ENCODE results near the gene WDR73.

Gene WDR73

GRCh38 chr15:84681831-84682230 lies 27.7 kb upstream of the WDR73 start:
- DNase-seq (ENCODE audit: low read depth in 1 of 2, low spot score in 1 of 2) = peak; percentile 56 to 65
- TF ChIP-seq, protein P1, sequence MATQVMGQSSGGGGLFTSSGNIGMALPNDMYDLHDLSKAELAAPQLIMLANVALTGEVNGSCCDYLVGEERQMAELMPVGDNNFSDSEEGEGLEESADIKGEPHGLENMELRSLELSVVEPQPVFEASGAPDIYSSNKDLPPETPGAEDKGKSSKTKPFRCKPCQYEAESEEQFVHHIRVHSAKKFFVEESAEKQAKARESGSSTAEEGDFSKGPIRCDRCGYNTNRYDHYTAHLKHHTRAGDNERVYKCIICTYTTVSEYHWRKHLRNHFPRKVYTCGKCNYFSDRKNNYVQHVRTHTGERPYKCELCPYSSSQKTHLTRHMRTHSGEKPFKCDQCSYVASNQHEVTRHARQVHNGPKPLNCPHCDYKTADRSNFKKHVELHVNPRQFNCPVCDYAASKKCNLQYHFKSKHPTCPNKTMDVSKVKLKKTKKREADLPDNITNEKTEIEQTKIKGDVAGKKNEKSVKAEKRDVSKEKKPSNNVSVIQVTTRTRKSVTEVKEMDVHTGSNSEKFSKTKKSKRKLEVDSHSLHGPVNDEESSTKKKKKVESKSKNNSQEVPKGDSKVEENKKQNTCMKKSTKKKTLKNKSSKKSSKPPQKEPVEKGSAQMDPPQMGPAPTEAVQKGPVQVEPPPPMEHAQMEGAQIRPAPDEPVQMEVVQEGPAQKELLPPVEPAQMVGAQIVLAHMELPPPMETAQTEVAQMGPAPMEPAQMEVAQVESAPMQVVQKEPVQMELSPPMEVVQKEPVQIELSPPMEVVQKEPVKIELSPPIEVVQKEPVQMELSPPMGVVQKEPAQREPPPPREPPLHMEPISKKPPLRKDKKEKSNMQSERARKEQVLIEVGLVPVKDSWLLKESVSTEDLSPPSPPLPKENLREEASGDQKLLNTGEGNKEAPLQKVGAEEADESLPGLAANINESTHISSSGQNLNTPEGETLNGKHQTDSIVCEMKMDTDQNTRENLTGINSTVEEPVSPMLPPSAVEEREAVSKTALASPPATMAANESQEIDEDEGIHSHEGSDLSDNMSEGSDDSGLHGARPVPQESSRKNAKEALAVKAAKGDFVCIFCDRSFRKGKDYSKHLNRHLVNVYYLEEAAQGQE (IDR thresholded peaks at IDR 0.05; ENCODE audit: insufficient replicate concordance, low read depth) = no peak
- TF ChIP-seq CTCF (IDR thresholded peaks at IDR 0.05; ENCODE audit: insufficient read depth, low read length) (no peak), POLR2AphosphoS5 (IDR thresholded peaks at IDR 0.05; ENCODE audit: low read depth) (no peak), GABPA (IDR thresholded peaks at IDR 0.05; ENCODE audit: low read depth) (no peak), SPI1 (IDR thresholded peaks at IDR 0.05; ENCODE audit: borderline replicate concordance, low read depth) (no peak)
- H3K27ac ChIP-seq (replicated peaks) = no peak overlapping the region
- no peak overlapping the region for H3K4me3 ChIP-seq (replicated peaks; ENCODE audit: insufficient read depth, low read length)
- no peaks in the 10 kb centered on the region for H3K27me3 ChIP-seq (ENCODE audit: insufficient read depth, poor library complexity, severe bottlenecking)

- TF ChIP-seq CTCF (IDR thresholded peaks at IDR 0.05; ENCODE audit: insufficient read depth, low read length) = no peak
- TF ChIP-seq GABPA (IDR thresholded peaks at IDR 0.05; ENCODE audit: low read depth) = no peak
- TF ChIP-seq, protein P1 (IDR thresholded peaks at IDR 0.05; ENCODE audit: insufficient replicate concordance, low read depth) = no peak
- TF ChIP-seq POLR2AphosphoS5 (IDR thresholded peaks at IDR 0.05; ENCODE audit: low read depth) = no peak
- no peak for TF ChIP-seq SPI1 (IDR thresholded peaks at IDR 0.05; ENCODE audit: borderline replicate concordance, low read depth)
- Histone ChIP-seq H3K27me3 (ENCODE audit: insufficient read depth, poor library complexity, severe bottlenecking) (no peaks in the 10 kb centered on the region), H3K27ac (replicated peaks) (no peak overlapping the region), H3K4me3 (replicated peaks; ENCODE audit: insufficient read depth, low read length) (no peak overlapping the region)
- DNase-seq (ENCODE audit: low read depth in 1 of 2, low spot score in 1 of 2) = no peak
Observed at GRCh38 chr15:84671211-84671610, 17.1 kb upstream of the WDR73 start.

- DNase-seq (ENCODE audit: low read depth in 1 of 2, low spot score in 1 of 2) = no peak
- TF ChIP-seq SPI1 (IDR thresholded peaks at IDR 0.05; ENCODE audit: borderline replicate concordance, low read depth) (no peak), GABPA (IDR thresholded peaks at IDR 0.05; ENCODE audit: low read depth) (no peak), POLR2AphosphoS5 (IDR thresholded peaks at IDR 0.05; ENCODE audit: low read depth) (no peak), CTCF (IDR thresholded peaks at IDR 0.05; ENCODE audit: insufficient read depth, low read length) (no peak)
- TF ChIP-seq, protein P1 (IDR thresholded peaks at IDR 0.05; ENCODE audit: insufficient replicate concordance, low read depth) = no peak
- Histone ChIP-seq H3K4me3 (replicated peaks; ENCODE audit: insufficient read depth, low read length) (no peak overlapping the region), H3K27me3 (ENCODE audit: insufficient read depth, poor library complexity, severe bottlenecking) (no peaks in the 10 kb centered on the region), H3K27ac (replicated peaks) (no peak overlapping the region)
Observed at GRCh38 chr15:84669726-84670125, 15.6 kb upstream of the WDR73 start.
